22Rv1 (cell line): ENCODE results near the gene ACACB.

ENCODE experiments used
- CTCF ChIP-seq: fragments of 450-650 bp; IDR thresholded peaks from 2 replicates; pipeline ENCODE4 v1.5.1; 2017; ENCODE audit warnings: mild to moderate bottlenecking
- ZFX ChIP-seq: fragments of 450-650 bp; IDR thresholded peaks from 2 replicates; pipeline ENCODE4 v1.6.1; 2017; ENCODE audit warnings: antibody characterized with exemption, borderline replicate concordance

- TF ChIP-seq CTCF, result no peak
- no peak for TF ChIP-seq ZFX
These were observed 116.3 kb downstream of the ACACB start for GRCh38 chr12:109232731-109233130.
